HG03520 (cell line): ENCODE data around the gene LOXHD1.

ENCODE experiments used
- ATAC-seq: cut with Tn5 transposase; IDR thresholded peaks from one replicate; pipeline ENCODE4 v1.9.1; 2021; ENCODE audit warnings: mild to moderate bottlenecking, moderate library complexity; ENCODE audit not compliant: unreplicated experiment

Gene LOXHD1

GRCh38 chr18:46554406-46555080, 102.5 kb downstream of the LOXHD1 start:
- no peak for ATAC-seq

GRCh38 chr18:46550609-46551008, 106.4 kb downstream of the LOXHD1 start:
- ATAC-seq = no peak

GRCh38 chr18:46547520-46547919, 109.5 kb downstream of the LOXHD1 start:
- ATAC-seq = no peak

- no peak for ATAC-seq
Observed at GRCh38 chr18:46546111-46546640, 110.8 kb downstream of the LOXHD1 start.

GRCh38 chr18:46542545-46542944, 114.5 kb downstream of the LOXHD1 start:
- no peak for ATAC-seq

GRCh38 chr18:46541626-46542189, 115.3 kb downstream of the LOXHD1 start:
- ATAC-seq = no peak

- no peak for ATAC-seq
Observed at GRCh38 chr18:46538376-46538775, 118.6 kb downstream of the LOXHD1 start.

GRCh38 chr18:46536215-46536874, 120.7 kb downstream of the LOXHD1 start:
- ATAC-seq = no peak

GRCh38 chr18:46531482-46531881, 125.5 kb downstream of the LOXHD1 start:
- ATAC-seq = no peak

GRCh38 chr18:46528037-46528436, 129.0 kb downstream of the LOXHD1 start:
- no peak for ATAC-seq

GRCh38 chr18:46519870-46520269, 137.2 kb downstream of the LOXHD1 start:
- ATAC-seq = no peak

GRCh38 chr18:46518438-46518837, 138.6 kb downstream of the LOXHD1 start:
- ATAC-seq = no peak

- no peak for ATAC-seq
Observed at GRCh38 chr18:46516555-46516954, 140.5 kb downstream of the LOXHD1 start.

GRCh38 chr18:46510386-46510785, 146.6 kb downstream of the LOXHD1 start:
- ATAC-seq = no peak

GRCh38 chr18:46509530-46509929, 147.5 kb downstream of the LOXHD1 start:
- no peak for ATAC-seq

- ATAC-seq = no peak
Observed at GRCh38 chr18:46506974-46507586, 149.9 kb downstream of the LOXHD1 start.

GRCh38 chr18:46502444-46502843, 154.6 kb downstream of the LOXHD1 start:
- no peak for ATAC-seq

GRCh38 chr18:46497129-46497528, 159.9 kb downstream of the LOXHD1 start:
- ATAC-seq = no peak

GRCh38 chr18:46488471-46489213, 168.4 kb downstream of the LOXHD1 start:
- no peak for ATAC-seq

GRCh38 chr18:46485675-46486194, 171.3 kb downstream of the LOXHD1 start:
- no peak for ATAC-seq

- ATAC-seq = no peak
Observed at GRCh38 chr18:46484971-46485370, 172.0 kb downstream of the LOXHD1 start.
